Skeletal muscle satellite cell (primary cell): ENCODE data around the gene ATXN10.

ENCODE experiments used
- H3K27me3 ChIP-seq: 2 replicates; pipeline ENCODE4 v1.7.0; 2013; ENCODE audit warnings: low read length; ENCODE audit not compliant: control insufficient read depth, insufficient read depth
- H3K36me3 ChIP-seq: 2 replicates; pipeline ENCODE4 v1.7.0; 2013; ENCODE audit warnings: mild to moderate bottlenecking, control low read depth, low read length; ENCODE audit not compliant: insufficient read depth
- H3K4me1 ChIP-seq: 2 replicates; pipeline ENCODE4 v1.7.0; 2013; ENCODE audit warnings: low read length; ENCODE audit not compliant: control insufficient read depth, insufficient read depth
- H3K4me2 ChIP-seq: 2 replicates; pipeline ENCODE4 v1.7.0; 2013; ENCODE audit warnings: mild to moderate bottlenecking, low read length
- H3K4me3 ChIP-seq: 2 replicates; pipeline ENCODE4 v1.7.0; 2013; ENCODE audit warnings: low read length
- H3K9ac ChIP-seq: 2 replicates; pipeline ENCODE4 v1.7.0; 2013; ENCODE audit warnings: mild to moderate bottlenecking, low read depth, low read length, moderate library complexity
- H3K9me3 ChIP-seq: replicated peaks from 2 replicates; pipeline ENCODE4 v1.7.0; 2013; ENCODE audit warnings: mild to moderate bottlenecking, control low read depth, low read length

Gene ATXN10

GRCh38 chr22:45752036-45752435 is 80.4 kb downstream of the ATXN10 start:
- no peak overlapping the region for H3K4me2 ChIP-seq
- H3K4me3 ChIP-seq = no peak overlapping the region
- peaks cover 24% of the 10 kb centered on the region for H3K36me3 ChIP-seq
- no peaks in the 10 kb centered on the region for H3K9me3 ChIP-seq
- H3K4me1 ChIP-seq = peaks cover 10% of the 10 kb centered on the region
- no peak overlapping the region for H3K9ac ChIP-seq
- no peaks in the 10 kb centered on the region for H3K27me3 ChIP-seq

DNA sequence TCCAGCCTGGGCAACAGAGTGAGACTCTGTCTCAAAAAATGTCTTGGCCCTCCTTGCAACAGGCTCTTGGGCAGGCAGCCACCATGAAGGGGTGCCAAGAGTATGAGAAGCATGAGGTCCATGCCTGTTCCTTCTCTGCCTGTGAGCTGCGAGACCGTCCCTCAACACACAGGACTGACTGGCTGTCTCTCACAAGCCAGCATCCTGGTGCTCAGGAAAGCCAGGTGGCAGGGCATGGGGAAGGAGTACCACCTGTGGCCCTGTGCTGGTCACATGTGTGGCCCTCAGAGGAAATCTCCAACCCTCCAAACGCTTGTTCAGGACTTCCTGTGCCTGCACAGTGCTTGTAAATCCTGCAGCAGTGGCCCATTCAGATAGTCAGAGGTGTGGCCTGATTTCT is 83.2 kb downstream of the ATXN10 start:
- H3K36me3 ChIP-seq = peaks cover 22% of the 10 kb centered on the region
- H3K9me3 ChIP-seq = no peaks in the 10 kb centered on the region
- no peak overlapping the region for H3K4me2 ChIP-seq
- H3K4me3 ChIP-seq = no peak overlapping the region
- no peaks in the 10 kb centered on the region for H3K27me3 ChIP-seq
- H3K9ac ChIP-seq = no peak overlapping the region
- peaks cover 13% of the 10 kb centered on the region for H3K4me1 ChIP-seq

DNA sequence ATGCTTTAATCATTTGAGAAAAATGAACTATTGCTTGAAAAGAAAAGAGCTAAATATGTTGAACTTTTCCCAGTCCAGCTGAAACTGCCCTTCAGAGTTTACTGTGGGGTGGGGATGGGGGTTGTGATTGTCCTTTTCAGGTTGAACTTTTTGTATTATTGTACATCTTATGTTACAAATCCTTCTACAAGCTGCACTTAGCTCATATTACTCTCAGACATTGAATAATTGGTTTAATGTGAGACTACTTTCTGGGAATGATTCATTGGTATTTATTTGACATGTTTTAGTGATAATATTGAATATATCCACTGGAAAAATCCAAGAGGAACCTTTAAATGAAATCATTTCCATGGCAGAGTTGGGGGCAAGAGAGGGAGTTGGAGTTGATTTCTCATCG is 84.9 kb downstream of the ATXN10 start:
- Histone ChIP-seq H3K36me3 (peaks cover 24% of the 10 kb centered on the region), H3K4me2 (peak overlapping the region; percentile 34), H3K4me3 (no peak overlapping the region), H3K4me1 (peaks cover 13% of the 10 kb centered on the region), H3K9me3 (no peaks in the 10 kb centered on the region), H3K27me3 (no peaks in the 10 kb centered on the region), H3K9ac (no peak overlapping the region)

DNA sequence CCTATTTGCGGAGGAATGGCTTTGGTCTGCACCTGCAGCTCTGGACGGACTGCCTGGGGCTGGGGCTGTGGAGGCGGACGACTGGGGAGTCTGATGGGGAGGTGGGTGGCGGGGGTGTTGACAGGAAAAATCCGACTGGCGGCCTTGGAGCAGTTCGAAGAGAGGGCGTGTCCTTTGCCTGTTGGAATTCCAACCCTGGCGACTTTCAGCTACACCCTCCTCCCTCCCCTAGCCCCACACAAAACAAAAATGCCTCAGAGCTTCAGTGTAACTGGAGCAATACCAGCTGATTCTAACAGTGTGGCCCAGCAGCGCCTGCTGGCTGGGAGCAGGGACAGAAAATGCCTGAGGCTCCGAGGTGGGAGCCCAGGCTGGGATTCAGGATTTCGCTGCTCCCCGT is 85.4 kb downstream of the ATXN10 start:
- Histone ChIP-seq H3K4me2 (peak overlapping the region; percentile 34), H3K4me3 (no peak overlapping the region), H3K27me3 (no peaks in the 10 kb centered on the region), H3K36me3 (peaks cover 26% of the 10 kb centered on the region), H3K9me3 (no peaks in the 10 kb centered on the region), H3K4me1 (peaks cover 13% of the 10 kb centered on the region), H3K9ac (no peak overlapping the region)

DNA sequence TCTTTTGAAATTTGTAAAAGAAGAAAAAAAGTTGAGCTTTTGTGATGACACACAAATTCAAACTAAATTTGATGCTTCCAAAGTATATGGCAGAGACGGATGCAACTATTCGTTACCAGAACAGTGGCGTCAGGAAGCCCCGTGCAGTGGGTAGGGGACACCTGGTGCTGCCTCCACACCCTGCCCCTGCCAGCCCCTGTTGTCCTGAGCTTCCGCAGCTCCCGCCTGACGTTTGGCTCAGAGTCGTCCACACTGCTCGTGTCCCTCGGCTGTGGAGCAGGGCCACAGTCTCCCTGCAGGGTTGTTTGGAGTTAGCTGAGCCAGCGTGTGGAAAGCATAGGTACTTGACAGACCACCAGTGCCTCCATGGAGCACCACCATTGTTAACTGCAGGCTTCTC is 86.3 kb downstream of the ATXN10 start:
- peaks cover 13% of the 10 kb centered on the region for H3K4me1 ChIP-seq
- H3K36me3 ChIP-seq = peaks cover 29% of the 10 kb centered on the region
- H3K9ac ChIP-seq = no peak overlapping the region
- no peak overlapping the region for H3K4me2 ChIP-seq
- H3K9me3 ChIP-seq = no peaks in the 10 kb centered on the region
- H3K4me3 ChIP-seq = no peak overlapping the region
- no peaks in the 10 kb centered on the region for H3K27me3 ChIP-seq

GRCh38 chr22:45758603-45759002 is 87.0 kb downstream of the ATXN10 start:
- Histone ChIP-seq H3K4me1 (peaks cover 13% of the 10 kb centered on the region), H3K4me2 (no peak overlapping the region), H3K27me3 (no peaks in the 10 kb centered on the region), H3K36me3 (peaks cover 29% of the 10 kb centered on the region), H3K9ac (no peak overlapping the region), H3K9me3 (no peaks in the 10 kb centered on the region), H3K4me3 (no peak overlapping the region)

DNA sequence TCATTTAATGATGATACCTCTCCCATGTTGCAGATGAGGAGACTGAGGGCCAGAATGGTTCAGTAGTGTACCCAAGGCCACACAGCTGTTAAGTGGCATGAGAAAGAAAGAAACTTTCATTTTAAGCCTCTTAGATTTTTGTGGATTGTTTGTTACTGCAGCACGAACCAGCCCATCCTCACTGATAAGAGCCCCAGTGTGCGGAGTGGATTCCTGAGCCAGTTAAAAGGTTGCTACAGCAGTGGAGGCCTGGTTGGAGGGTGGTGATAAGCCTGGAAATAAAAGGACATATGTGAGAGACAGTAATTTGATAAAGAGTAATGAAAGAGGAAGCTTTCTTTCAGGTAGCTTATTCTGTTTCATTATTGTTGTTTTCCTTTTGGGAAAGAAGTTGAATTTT is 89.0 kb downstream of the ATXN10 start:
- no peak overlapping the region for H3K9ac ChIP-seq
- peaks cover 13% of the 10 kb centered on the region for H3K4me1 ChIP-seq
- no peaks in the 10 kb centered on the region for H3K9me3 ChIP-seq
- no peak overlapping the region for H3K4me3 ChIP-seq
- H3K4me2 ChIP-seq = no peak overlapping the region
- peaks cover 23% of the 10 kb centered on the region for H3K36me3 ChIP-seq
- no peaks in the 10 kb centered on the region for H3K27me3 ChIP-seq

DNA sequence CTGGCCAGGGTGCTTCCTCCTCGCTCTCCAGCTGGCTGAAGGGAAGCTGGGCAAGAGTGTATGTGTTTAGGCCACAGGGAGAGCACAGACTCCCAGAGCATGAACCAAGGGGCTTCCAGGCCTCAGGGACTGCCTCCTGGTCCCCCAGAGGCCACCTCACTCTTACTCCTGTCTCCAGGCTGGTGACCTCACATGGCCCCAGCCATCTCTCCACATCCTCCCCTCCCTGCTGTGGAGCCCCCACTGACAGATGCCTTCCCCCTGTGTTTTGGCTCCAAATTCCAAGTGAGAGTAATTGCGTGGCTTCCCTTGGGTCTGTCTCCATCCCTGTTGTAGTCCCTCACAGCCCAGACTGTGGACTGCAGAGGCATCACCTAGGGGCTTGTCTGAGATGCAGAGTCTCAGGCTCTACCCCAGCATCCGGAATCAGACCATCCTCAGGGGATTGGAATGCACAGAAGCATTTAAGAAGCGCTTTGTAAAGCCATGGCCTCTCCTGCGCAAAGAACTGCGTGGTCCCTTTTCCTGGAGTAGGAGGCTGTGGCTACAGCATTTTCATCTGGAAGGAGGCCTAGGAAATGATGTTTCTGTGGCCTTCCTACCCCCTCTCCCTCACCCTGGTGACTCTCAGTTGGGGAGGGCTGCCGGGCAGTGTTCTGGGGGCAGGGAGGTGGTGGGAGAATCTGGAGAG is 91.1 kb downstream of the ATXN10 start:
- Histone ChIP-seq H3K9ac (no peak overlapping the region), H3K36me3 (peaks cover 23% of the 10 kb centered on the region), H3K4me1 (no peaks in the 10 kb centered on the region), H3K9me3 (no peaks in the 10 kb centered on the region), H3K27me3 (no peaks in the 10 kb centered on the region), H3K4me3 (no peak overlapping the region), H3K4me2 (no peak overlapping the region)

GRCh38 chr22:45763236-45763624 is 91.6 kb downstream of the ATXN10 start:
- Histone ChIP-seq H3K4me1 (no peaks in the 10 kb centered on the region), H3K9ac (no peak overlapping the region), H3K27me3 (no peaks in the 10 kb centered on the region), H3K9me3 (no peaks in the 10 kb centered on the region), H3K4me2 (no peak overlapping the region), H3K4me3 (no peak overlapping the region), H3K36me3 (peaks cover 23% of the 10 kb centered on the region)

DNA sequence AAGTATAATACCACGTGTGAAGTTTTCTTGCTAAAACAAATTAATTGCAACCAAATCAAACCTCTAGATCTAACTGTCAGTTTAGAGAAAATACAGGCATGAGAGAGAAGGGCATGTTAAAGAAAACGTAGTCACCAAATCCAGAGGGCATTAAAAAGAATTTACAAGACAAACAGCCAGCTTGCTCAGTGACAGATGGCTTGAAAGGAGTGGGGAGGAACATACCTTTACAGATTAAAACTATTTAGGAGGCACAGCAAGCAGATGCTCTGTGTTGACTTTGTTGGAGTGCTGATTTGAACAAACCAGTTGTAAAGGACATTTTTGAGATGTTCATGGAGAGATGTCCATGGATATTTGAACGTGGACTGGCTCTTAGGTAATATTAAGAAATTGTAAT is 96.9 kb downstream of the ATXN10 start:
- Histone ChIP-seq H3K27me3 (no peaks in the 10 kb centered on the region), H3K9me3 (no peaks in the 10 kb centered on the region), H3K36me3 (peaks cover 16% of the 10 kb centered on the region), H3K4me3 (no peak overlapping the region), H3K4me2 (no peak overlapping the region), H3K4me1 (peaks cover 14% of the 10 kb centered on the region), H3K9ac (no peak overlapping the region)

DNA sequence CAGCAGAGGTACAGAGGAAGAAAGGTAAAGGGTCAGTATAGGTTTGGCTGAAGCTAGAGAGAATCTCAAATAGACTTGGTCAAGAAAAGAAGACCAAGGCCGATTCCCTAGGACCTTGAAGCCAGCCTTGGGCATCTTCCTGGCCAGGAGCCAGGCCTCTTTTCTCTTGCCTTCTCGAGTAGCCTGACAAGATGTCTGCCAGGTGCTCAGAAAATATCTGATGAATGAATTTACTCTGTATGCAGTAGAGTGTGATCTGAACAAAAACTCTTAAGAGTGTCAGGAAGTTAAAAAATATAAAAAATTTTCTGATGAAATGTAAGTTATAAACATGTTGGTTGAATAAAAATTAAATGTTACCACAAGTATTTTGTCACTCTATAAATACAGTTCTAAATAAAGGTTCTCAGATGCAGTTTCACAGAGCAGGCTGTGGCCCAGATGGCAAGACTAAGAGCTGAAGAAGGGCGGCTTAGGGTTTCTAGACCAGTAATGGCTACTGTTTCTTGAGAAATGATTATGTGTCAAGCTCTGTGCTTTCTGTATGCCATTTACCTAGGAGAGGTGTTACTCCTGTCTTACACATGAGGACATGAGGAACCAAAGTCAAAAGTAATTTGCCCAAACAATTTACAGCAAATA is 98.1 kb downstream of the ATXN10 start:
- Histone ChIP-seq H3K4me3 (no peak overlapping the region), H3K4me1 (peaks cover 14% of the 10 kb centered on the region), H3K36me3 (peaks cover 18% of the 10 kb centered on the region), H3K27me3 (no peaks in the 10 kb centered on the region), H3K9ac (no peak overlapping the region), H3K9me3 (no peaks in the 10 kb centered on the region), H3K4me2 (no peak overlapping the region)

DNA sequence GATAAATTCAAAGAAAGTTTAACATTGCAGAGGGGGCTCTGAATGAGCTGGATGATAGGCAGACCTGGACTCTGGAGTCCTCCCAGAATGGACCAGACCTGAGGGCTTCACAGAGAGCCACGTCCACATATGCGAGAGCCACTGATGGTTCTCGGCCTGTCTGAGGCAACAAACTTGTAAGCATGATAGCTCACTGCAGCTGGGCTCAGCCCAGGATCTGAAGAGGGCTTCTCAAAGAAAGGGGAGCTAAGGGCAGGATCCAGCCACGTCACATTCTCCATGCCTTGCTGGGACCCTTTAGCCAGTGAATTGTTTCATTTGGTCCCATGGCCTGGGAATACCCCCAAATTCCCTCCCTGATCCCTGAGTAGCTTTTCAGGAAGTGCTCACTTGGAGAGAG is 98.9 kb downstream of the ATXN10 start:
- no peak overlapping the region for H3K9ac ChIP-seq
- H3K4me2 ChIP-seq = no peak overlapping the region
- H3K4me3 ChIP-seq = no peak overlapping the region
- H3K4me1 ChIP-seq = peaks cover 14% of the 10 kb centered on the region
- H3K9me3 ChIP-seq = no peaks in the 10 kb centered on the region
- peaks cover 14% of the 10 kb centered on the region for H3K36me3 ChIP-seq
- no peaks in the 10 kb centered on the region for H3K27me3 ChIP-seq
